Mucosa of descending colon (tissue), 3 donors: ENCODE measurements around the gene C10orf90. TPM values are rescaled to one million over a fixed set of nuclear protein-coding genes. Genes with fewer than 3 reads are reported as not detected.

Source experiments
- ATAC-seq: fragments of 200-7000 bp; cut with Tn5 transposase; one replicate; pipeline ENCODE4 v1.9.1; 2020; ENCODE audit warnings: mild to moderate bottlenecking, moderate library complexity
- DNase-seq, 3 donors: peaks; one replicate each; pipeline ENCODE4 v3.0.0-alpha.2; 2020
- H3K36me3 ChIP-seq: fragments of 200-600 bp; one replicate; pipeline ENCODE4 v1.8.0; 2021; ENCODE audit warnings: low read depth, mild to moderate bottlenecking
- H3K4me1 ChIP-seq: fragments of 200-600 bp; one replicate; pipeline ENCODE4 v1.8.0; 2021; ENCODE audit warnings: low read depth, mild to moderate bottlenecking
- H3K4me3 ChIP-seq: fragments of 200-600 bp; one replicate; pipeline ENCODE4 v1.8.0; 2021; ENCODE audit warnings: mild to moderate bottlenecking
- H3K9me3 ChIP-seq: fragments of 200-600 bp; one replicate; pipeline ENCODE4 v1.8.0; 2021; ENCODE audit warnings: mild to moderate bottlenecking
- intact Hi-C, 2 donors: fragments of 100-400 bp; cut with DNase I in 1 of 2; cut with micrococcal nuclease in 1 of 2; formaldehyde crosslinking; loops; one replicate each; pipeline versions ENCODE4 v1.11.0 to v1.11.1; 2022; cut with DNase I, micrococcal nuclease
- long read RNA-seq, 2 donors: library from polyadenylated mRNA; unstranded; transcript quantifications; one replicate each; pipeline ENCODE4 v2.0.0, GENCODE V29; 2019 to 2021
- total RNA-seq, 3 donors: library from RNA; stranded (reverse); fragmentation: NEBNext Ultra II Directional in 2 of 3; extraction: Animal tissue kit (Norgen Biotek cat#: 25700) in 2 of 3; gene quantifications; one replicate each; pipeline versions ENCODE4 v1.2.1 to v1.2.4, GENCODE V29; 2021 to 2023
- TF ChIP-seq, protein P1 (sequence below): fragments of 200-600 bp; IDR thresholded peaks from one replicate; pipeline ENCODE4 v1.8.0; 2022; ENCODE audit warnings: antibody characterized with exemption, mild to moderate bottlenecking
- donor health status: DM: no; HTN: no; CAD: no; lungs with moderate emphysema.
- donor health status: DM: no; HTN: no; CAD: no.
- donor health status: DM: no; HTN: yes; CAD: no.

C10orf90 gene, protein sequence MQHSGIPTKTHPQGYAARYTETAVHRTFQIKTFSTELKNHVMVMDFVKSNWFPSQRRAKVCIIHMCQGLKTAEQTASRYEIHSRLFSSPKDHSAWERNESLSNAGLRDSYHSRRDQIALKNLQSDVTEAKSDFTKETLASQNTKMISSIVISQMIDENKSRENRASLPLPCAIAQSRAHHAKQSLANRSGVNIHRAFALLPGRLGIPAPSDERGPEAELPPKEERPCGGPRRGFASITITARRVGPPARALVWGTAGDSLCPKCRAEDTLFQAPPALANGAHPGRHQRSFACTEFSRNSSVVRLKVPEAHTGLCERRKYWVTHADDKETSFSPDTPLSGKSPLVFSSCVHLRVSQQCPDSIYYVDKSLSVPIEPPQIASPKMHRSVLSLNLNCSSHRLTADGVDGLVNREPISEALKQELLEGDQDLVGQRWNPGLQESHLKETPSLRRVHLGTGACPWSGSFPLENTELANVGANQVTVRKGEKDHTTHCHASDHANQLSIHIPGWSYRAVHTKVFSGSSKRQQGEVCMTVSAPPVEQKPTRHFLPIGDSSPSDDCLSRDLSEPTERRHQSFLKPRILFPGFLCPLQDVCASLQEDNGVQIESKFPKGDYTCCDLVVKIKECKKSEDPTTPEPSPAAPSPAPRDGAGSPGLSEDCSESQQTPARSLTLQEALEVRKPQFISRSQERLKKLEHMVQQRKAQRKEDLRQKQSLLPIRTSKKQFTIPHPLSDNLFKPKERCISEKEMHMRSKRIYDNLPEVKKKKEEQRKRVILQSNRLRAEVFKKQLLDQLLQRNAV
- total RNA-seq, result 1 to 10 TPM in 1 of 3 donors, not detected in 2; 1.1 TPM
- long read RNA-seq, donor 1, partial matches to known transcripts, result 0 of 1 reads
- long read RNA-seq, donor 1, other reads (novel, unspliced or antisense), result 1 of 1 reads
- long read RNA-seq, donor 2, result 0 reads

DNA sequence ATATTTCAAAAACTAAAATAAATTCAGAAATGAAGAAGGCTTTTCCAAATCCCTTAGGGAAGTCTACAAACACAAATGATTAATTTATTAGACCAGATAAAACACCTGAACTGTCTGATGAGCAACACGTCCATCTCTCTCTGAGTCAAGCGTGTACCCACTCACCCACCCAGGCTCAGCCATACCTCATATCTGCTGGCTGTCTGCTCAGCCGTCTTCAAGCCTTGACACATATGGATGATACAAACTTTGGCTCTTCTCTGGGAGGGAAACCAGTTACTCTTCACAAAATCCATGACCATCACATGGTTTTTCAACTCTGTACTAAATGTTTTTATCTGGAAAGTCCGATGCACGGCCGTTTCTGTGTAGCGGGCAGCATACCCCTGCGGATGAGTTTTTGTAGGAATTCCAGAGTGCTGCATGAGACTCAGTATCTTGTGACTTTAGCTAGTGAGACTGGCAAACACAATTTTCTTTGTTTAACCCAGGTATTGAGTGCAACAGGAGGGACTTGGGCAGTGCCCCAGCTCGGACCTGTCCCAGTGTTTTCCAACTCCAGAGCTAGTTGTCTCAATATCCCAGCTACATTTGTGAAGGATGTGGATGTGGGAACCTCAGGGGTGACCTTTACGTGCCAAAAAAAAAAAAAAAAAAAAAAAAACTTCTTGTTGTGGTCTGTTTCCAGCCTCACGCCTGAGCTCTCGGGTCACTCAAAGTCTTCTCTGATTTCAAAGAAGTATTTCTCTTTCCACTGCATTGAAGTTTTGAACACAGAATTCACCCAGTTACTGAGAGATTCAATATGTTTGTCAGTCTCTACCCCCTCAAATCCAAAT lies at the start of gene C10orf90:
C10orf90 (minus strand) TSS at position 638 of the 839 bp plus-strand sequence; CDS start at position 425, 213 bp downstream.
- intact Hi-C loops, result no loop called here
- Histone ChIP-seq H3K36me3 (no peaks in the 10 kb centered on the region), H3K4me3 (no peak within 1 kb of the TSS), H3K4me1 (no peaks in the 10 kb centered on the region), H3K9me3 (no peaks in the 10 kb centered on the region)
- ATAC-seq, result no peak
- DNase-seq, result no peak
- TF ChIP-seq, protein P1, sequence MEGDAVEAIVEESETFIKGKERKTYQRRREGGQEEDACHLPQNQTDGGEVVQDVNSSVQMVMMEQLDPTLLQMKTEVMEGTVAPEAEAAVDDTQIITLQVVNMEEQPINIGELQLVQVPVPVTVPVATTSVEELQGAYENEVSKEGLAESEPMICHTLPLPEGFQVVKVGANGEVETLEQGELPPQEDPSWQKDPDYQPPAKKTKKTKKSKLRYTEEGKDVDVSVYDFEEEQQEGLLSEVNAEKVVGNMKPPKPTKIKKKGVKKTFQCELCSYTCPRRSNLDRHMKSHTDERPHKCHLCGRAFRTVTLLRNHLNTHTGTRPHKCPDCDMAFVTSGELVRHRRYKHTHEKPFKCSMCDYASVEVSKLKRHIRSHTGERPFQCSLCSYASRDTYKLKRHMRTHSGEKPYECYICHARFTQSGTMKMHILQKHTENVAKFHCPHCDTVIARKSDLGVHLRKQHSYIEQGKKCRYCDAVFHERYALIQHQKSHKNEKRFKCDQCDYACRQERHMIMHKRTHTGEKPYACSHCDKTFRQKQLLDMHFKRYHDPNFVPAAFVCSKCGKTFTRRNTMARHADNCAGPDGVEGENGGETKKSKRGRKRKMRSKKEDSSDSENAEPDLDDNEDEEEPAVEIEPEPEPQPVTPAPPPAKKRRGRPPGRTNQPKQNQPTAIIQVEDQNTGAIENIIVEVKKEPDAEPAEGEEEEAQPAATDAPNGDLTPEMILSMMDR, result no peak

DNA sequence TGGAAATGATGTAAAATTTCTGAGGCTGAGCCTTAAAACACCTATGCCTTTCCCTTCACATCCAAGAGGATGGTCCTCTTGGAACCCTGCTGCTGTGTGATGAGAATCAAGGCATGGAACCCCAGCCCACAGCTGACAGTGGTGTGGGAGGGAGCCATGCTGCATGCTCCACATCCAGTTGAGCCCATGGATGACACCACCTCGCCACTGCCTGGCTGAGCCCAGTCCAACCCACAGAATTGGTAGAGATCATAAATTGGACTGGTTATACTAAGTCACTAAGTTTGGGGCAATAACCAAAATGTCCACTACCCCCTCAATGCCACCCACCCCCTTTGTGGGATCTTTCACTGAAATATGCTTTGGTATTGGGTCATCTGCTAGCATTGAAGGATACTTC lies 45.9 kb upstream of the C10orf90 start:
- TF ChIP-seq, protein P1, result no peak
- DNase-seq (no peak), ATAC-seq (no peak)
- intact Hi-C loops, result no loop called here
- Histone ChIP-seq H3K4me1 (no peaks in the 10 kb centered on the region), H3K9me3 (no peaks in the 10 kb centered on the region), H3K36me3 (no peaks in the 10 kb centered on the region), H3K4me3 (no peak overlapping the region)

DNA sequence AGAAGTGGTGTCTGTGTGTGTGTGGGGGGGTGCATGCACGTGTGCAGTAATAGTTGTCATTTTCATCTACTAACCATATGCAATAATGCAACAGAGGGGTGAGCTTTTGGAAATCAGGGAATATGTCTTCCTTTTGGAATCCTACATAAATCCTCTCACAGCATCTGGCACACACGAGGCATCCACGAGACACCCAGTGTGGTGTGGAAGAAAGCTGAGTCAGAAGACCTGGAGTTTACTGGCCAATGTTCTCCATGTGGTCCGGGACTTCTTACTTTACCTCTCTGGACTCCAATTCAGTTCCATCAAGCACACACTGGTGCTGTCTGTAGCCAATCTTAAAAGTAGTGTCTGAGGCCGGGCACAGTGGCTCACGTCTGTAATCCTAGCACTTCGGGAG lies 43.1 kb upstream of the C10orf90 start:
- no peak for DNase-seq
- H3K36me3 ChIP-seq, result no peaks in the 10 kb centered on the region
- no peak overlapping the region for H3K4me3 ChIP-seq
- TF ChIP-seq, protein P1, result no peak
- ATAC-seq, result no peak
- no peaks in the 10 kb centered on the region for H3K9me3 ChIP-seq
- H3K4me1 ChIP-seq, result no peaks in the 10 kb centered on the region
- intact Hi-C loops, result no loop called here

DNA sequence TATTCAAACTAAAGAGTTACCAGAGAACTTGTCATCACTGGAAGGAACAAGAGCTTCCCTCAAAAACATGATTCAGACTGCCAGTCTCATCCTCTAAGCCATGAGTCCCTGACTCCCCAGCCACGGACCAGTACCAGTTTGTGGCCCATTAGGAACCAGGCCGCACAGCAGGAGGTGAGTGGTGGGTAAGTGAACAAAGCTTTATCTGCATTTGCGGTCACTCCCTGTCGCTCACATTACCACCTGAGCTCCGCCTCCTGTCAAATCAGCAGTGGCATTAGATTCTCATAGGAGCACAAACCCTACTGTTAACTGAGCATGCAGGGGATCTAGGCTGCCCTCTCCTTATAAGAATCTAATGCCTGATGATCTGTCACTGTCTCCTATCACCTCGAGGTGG lies 42.2 kb upstream of the C10orf90 start:
- no peak overlapping the region for H3K4me3 ChIP-seq
- H3K36me3 ChIP-seq, result no peaks in the 10 kb centered on the region
- no peaks in the 10 kb centered on the region for H3K9me3 ChIP-seq
- TF ChIP-seq, protein P1, result no peak
- intact Hi-C loops, result no loop called here
- no peaks in the 10 kb centered on the region for H3K4me1 ChIP-seq
- ATAC-seq (no peak), DNase-seq (no peak)

DNA sequence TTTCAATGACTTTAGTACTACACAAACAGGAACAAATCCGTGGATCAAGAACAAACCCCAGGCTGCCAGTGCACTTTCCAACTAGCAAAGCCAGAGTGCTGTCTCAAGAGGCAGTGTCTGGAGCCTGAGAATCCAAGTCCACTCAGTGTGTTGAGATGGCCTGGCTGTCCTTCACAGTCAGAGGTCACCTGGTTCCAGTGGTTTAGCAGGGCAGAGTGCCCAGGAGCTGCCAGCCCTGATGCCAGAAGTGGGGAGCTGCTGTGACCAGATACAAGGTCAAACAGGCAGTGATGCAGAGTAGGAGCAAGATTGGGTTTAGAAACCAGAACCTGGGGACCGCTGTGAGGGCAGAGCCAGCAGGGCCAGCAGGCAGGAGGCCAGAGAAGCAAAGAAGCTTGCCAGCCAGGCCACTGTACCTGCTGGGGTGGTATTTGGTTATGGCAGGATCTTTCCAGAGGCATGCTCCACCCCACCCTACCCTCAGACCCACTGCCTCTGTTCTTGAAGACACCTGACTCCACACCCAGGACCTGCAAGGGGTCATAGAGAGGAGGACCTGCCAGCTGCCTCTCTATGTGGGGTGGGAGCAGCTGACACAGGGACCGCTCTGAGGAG lies 35.6 kb upstream of the C10orf90 start:
- DNase-seq, result no peak
- no peak for ATAC-seq
- H3K9me3 ChIP-seq, result no peaks in the 10 kb centered on the region
- no peaks in the 10 kb centered on the region for H3K4me1 ChIP-seq
- intact Hi-C loops, result no loop called here
- TF ChIP-seq, protein P1, result no peak
- H3K4me3 ChIP-seq, result no peak overlapping the region
- no peaks in the 10 kb centered on the region for H3K36me3 ChIP-seq
